ENCODE results near the gene TCEAL5.
"Not testable (repeated sequence)": the region's sequence is repeated elsewhere in the genome, so short reads cannot be mapped to it uniquely, and the experiment has no call there.

TCEAL5 gene, protein sequence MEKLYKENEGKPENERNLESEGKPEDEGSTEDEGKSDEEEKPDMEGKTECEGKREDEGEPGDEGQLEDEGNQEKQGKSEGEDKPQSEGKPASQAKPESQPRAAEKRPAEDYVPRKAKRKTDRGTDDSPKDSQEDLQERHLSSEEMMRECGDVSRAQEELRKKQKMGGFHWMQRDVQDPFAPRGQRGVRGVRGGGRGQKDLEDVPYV

DNA sequence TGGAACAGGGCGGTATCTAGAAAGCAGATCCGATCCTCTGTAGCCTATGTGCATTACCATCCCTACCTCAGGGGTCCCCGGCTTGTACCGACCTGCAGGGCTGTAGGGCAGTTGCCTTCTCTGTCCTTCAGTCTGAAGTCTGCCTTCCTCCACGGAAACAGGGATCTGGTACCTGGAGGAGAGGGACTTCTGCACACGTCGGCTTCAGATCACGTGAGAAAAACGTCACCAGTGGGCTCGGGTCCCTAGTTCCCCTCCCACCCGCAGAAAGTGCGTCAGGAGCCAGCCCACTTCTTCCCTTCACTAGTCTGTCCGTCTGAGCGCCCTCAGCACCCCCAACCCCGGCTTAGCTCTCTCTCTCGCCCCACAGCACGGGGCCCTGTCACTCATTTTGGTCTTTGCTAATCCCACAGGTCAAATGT is at the start of gene TCEAL5:
Gene TCEAL5 (minus strand): TSS at position 170 of the 422 bp plus-strand sequence. CDS start 2,187 bp downstream, outside the sequence.
- no peak for DNase-seq

DNA sequence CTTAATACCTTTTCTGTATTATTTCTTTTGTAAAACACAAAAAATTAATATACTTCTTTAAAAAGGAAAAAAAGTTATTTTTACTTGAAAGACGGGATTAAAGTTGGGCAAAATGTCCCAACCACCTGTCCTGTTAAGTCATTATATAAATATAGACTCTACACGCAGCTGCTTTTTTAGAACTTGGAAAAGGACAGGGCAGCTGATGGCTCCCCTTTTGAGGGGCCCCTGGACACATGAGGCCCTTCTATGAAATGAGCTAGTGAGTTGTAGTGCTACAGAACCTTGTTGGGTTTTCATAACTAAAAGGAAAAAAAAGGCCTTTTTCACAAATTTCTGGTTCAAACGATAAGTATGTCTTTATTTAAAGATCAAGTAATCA is 34.8 kb upstream of the TCEAL5 start:
- DNase-seq = no peak

DNA sequence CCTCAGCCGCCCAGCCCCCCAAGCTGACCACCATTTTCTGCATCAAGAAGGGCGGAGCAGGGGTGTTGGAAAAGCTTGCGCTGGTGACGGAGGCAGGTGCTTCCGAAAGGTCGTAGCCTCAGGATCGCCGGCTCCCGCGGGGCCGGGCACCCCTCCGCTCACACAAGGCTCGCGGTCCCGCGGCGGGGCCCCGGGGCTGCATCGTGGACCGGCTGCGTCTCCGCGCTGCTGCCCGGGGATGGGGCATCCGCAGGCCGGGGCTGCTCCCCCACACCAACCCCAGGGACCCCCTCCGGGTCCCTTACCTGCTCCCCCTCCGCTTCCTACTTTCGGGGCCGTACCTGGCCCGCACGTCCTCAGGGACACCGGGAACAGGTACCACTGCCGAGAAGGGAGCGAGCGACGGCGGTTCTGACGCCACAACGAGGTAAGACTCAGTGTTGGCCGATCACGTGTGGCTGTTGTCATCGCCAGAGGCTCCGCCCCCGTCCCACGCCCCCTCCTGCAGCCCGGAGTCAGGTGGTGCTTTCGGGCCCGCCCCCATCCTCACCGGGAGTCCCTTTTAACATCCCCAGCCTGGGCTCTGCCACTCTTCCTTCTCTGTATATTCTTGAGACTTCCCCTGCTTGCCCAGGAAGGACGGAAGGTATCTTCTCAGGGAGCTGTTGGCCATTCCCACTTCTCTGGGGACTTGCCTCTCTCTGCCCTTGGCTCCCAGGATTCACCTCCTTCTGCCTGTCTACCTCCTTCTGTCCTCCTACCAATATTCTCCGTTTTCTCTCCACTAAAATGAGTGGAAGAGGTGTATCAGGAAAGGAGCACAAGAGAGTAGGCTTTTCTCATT is 34.2 kb upstream of the TCEAL5 start, which contains the start of gene BEX2:
Gene BEX2 (minus strand): TSS at position 436 of the 844 bp plus-strand sequence. CDS start 1,014 bp downstream, outside the sequence.
- peak; percentile 87 for DNase-seq

DNA sequence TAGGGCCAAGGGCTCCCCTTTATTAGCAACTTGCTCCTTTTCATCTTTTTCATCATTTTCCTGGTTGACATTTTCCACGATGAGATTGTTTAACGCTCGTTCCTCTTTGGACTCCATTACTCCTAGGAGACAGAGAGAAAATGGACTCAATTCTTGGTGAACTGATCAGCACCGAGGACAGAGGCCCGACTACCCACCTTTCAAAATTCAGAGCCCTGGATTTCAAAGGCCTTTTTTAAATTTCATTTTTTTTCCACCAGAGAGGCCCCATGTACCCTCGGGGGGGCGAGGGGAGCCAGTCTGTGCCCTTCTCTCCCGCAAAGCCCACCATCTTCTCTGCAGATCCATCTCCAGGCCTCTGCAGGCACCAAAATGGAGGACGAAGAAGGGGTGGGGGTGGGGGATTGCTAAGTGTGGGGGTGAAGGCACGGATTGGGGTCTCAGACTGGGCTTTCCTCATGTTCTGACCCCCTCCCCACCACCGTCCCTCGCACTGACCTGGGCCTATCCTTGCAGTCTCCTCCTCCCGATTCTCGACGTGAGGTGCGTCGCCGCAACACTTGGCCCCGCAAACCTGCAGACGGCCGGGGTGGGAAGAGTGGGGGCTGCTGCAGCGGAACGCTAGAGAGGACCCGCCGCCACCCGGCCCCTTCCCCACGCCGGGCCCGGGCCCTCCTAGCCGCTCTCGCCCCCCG is 33.5 kb upstream of the TCEAL5 start:
- DNase-seq = no peak

DNA sequence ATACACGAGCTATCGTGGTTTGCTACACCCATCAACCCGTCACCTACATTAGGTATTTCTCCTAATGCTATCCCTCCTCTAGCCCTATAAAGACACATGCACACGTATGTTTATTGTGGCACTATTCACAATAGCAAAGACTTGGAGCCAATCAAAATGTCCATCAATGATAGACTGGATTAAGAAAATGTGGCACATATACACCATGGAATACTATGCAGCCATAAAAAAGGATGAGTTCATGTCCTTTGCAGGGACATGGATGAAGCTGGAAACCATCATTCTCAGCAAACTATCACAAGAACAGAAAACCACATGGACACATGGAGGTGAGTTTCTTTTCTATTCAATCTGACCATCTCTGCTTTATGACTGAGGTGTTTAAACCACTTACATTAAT is 29.1 kb upstream of the TCEAL5 start:
- not testable (repeated sequence) for DNase-seq

DNA sequence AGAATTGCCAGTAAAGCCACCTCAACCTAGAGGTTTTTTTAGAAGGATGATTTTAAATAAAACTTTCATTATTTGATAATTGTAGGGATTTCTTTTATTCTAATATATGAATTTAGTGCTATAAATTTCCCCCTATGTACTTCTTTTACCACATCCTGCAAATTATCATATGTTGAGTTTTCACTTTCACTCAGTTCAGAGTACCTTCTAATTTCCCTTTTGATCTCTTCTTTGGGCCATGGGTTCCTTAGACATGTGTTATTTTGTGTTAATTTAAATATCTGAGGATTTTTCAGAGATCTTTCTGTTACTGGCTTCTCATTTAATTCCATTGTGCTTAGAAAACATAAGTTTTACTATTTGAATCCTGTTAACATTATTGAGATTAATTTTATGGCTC is 28.2 kb upstream of the TCEAL5 start:
- no peak for DNase-seq

DNA sequence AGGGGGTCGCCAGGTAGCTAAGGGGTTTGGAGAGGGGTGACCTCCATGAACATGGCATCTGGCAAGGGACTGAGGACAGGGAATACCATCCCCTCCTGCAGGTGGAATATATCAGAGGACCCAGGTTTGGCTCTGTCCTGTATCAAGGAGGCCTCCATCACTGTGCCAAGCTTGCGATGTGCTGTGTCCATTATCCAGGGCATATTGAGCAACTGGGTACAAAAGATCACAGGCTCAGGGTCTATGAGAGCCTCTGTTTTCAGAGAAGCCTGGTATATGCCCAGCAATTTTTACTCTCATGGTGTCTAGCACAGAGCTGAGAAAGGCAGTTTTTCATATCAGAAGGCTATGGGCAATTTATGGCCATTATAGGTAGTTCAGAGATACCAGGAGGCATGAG is 16.6 kb upstream of the TCEAL5 start:
- no peak for DNase-seq

DNA sequence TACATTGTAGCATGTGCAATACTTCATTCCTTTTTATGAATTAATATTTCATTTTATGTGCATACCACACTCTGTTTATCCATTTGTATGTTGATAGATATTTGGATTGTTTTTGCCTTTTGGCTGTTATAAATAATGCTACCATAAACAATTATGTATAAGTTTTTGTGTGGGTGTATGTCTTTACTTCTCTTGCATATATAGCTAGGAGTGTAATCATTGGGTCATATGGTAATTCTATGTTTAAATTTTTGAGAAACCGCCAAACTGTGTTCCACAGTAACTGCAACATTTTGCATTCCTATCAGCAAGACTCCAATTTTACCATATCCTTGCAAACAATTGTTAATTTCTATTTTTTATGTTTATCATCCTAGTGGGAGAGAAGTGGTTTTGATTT is 3.1 kb upstream of the TCEAL5 start:
- no peak for DNase-seq

DNA sequence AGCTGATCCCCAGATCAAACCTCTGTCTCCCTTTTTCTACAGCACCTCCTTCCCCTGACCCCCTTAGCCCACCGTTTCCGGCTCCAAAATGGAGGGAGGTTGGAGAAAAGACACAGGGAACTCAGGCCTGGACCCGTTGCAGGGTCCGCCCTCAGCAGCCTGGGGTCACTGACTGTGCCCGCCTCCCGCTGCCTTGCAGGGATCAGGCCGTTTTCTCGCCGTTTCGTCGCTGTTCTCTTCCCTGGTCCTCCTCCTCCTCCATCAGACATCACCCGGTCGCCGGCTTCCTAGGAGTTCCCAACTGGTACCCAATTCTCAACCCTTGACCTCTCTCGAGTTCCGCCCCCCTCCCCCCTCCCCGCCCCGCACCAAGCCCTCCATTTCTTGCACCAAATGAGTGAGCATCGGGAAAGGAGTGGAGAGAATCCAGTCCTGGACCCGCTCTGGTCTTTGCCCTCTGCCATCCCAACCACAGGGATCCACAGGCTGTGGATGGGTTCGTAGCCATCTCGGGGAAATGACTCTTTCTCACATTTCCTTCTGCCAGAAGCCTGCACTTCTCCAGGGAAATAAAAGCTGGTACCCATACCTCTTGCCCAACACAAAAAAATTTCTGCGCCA is 493 bp downstream of the TCEAL5 start:
- DNase-seq = no peak

DNA sequence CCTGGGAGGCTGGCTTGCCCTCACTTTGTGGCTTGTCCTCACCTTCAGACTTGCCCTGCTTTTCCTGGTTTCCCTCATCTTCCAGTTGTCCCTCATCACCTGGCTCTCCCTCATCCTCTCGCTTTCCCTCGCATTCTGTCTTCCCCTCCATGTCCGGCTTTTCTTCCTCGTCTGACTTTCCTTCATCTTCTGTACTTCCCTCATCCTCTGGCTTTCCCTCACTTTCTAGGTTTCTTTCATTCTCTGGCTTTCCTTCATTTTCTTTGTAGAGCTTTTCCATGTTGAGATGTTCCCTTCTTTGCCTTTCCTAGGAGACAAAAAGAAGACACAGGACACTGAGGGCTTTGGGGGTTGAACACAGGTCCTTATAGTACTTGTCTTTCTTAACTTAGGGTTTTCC is 2.3 kb downstream of the TCEAL5 start:
- no peak for DNase-seq

DNA sequence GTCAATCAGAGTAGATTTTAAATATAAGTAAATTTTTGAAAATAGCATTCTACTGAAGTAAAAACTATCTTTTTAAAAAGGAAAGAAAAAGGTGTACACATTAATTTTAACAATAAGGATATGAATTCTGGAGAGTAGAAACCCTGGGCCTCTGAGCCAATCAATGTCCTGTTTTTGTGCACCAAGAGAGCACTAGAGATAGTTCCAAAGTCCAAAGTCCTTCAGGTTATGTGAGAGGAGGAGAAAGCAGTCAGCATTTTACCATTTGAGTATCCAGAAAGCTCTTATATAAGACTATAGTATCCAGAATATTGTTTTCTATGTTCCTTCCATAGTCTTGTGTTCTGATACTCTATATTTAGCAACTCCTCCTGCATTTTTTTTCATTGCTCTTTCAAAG is 18.3 kb downstream of the TCEAL5 start:
- no peak for DNase-seq

DNA sequence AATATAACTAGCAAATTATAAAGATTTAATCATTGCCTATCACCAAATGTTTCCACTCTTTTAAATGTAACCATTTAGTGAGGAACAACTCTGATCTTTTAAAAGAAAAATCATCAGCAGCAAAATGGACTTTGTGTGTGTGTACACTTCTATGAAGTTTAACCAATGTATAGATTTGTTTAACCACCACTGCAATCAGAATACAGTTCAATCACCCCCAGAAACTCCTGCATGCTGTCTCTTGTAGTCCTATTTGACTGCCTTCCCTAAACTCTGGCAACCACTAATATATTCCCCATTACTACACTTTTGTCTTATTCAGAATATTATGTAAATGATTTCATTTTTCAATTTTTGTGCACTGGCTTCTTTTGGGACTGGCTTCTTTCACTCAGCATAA is 19.9 kb downstream of the TCEAL5 start:
- no peak for DNase-seq

DNA sequence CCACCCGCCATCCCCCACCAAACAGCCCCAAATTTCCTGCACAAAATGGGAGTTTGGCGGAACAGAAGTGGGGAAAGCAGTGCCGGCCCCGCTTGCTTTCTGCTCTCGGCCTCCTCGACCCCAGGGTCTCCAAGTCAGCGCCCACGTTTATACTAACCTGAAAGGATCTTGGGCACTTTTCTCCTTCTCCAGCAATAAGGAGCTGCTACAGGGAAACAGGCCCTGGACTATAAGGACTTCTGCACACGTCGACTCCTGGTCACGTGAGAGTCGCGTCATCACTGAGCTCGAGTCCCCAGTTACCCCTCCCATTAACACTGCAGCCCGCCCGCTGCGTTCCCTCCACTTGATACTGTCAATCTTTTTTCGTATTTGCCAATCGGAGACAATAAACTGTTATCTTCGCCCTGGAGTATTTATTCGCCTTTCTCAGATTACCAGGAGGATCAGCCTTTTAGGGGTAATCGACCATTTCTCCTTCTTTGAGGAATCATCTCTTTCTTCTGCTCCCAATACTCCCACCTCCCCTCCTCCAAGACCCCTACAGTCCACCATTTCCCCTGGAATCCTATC is 21.5 kb downstream of the TCEAL5 start, which contains the start of gene TCEAL8:
Gene TCEAL8 (minus strand): TSS at position 235 of the 573 bp plus-strand sequence. CDS start 1,176 bp downstream, outside the sequence.
- DNase-seq = peak; percentile 66

DNA sequence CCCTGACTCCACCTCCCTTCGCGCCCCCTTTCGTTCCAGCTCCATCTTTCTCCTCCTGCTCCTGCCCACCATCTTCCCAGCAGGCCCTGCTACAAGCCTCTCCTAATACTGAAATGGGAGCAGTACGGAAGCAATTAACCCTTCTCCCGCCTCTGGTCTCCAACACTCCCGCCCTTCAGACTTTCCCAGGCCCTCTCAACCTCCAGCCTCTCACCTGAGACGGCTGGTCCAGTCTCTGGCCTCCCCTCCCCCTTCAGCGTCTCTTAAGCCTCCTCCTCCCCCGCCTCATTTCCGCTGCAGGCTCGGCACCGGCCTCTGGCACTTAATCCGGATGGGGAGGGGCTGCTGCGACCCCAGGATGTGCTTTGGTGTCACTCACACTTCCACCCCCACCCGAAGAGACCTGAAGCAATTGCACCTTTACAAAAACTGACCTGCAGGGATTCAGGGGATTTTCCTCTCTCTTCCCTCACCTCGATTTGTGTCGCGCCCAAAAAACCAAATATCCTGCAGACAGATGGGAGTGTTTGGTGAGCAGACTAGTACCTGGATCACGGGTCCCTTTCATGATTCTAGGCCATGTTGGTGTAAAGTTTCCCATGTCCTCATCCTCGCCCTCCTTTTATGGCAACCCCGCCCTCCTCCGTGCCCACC is 22.3 kb downstream of the TCEAL5 start:
- DNase-seq = peak; percentile 43

DNA sequence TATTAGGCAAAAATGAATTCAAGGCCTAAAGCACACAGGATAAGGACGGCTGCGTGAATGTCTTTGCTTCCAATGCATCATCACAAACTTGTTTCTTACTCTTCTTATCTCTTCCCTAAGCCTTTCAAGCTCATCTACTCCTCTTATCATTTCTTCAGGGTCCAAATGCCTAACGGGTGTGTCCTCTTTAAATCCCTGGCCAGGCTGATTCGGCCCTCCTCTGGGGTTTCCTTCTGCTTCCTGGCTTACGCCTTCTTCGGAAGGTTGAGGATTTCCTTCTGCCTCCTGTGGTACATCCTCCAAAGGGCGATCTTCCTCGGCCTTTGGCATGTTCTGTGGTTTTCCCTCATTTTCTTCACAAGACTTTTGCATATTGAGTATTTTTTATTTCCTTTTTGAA is 22.9 kb downstream of the TCEAL5 start:
- DNase-seq = no peak

DNA sequence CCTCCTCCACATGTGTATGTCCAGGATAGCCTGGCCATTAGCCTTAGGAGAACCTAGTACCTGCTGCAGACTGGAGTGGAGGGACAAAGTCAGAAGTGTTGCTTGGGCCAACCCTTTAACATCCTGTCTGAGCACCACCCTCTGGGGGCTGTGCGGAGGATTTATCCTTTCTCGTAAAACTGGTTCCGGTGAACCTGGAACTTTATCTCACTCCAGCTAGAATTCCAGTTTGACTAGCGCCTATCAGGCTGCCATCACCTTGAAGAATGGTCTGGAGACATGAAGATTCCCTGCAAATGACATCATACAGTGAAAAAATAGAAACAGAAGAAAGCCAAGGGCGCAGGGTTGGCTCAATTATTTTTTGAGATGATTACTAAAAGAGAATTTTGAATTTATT is 25.6 kb downstream of the TCEAL5 start:
- DNase-seq = no peak

DNA sequence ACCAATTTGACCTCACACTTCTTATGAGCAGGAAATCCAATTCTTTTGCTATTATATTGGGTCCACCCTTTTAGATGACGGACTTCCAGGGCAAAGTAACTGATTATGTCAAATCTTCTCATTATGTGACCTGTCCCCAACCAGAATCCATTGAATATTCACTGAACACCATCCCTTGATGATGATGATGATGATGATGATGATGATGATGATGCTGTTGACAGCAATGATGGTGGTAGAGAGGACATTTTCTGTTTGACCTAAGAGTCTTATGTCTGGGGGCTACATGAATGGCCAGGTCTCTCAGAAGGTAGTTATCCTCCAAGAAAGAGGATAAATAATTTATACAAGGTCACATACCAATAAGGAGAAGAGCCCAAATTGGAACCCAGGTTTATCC is 26.7 kb downstream of the TCEAL5 start:
- no peak for DNase-seq

DNA sequence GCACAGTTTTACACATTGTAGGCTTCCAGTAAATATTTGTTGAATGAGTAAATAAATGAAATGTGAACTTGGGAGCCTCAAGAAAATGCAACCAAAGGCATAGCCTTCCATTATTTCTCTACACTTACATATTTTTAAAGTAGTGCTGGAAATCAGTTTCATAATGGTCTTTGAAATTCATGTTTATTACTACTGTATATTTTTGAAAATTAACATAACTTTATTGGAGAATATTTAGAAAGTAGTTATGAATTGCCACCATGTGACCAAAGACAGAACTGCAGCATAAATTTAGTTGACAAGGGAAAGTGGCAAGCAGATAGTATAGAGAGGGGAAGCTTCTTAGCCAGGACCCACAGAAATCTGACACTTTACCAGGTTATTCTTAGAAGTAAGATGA is 28.0 kb downstream of the TCEAL5 start:
- peak; percentile 43 for DNase-seq

DNA sequence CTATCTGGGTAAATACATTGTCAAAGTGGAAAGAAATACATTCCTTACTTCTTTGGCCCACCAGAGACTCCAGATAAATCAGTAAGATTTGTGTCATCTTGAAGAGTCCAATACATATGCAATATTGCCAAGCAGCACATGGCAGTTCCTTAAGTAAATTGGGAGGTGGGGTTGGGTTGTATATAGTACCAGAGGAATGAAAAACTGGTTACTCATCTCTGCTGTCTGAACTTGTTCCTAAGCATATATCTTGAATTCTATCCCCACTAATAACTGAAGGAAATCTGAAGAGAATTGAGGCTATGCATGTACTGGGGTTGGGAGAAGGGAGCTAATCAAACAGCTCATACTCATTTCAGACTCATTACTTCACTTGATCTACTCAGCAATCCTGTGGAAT is 36.4 kb downstream of the TCEAL5 start:
- no peak for DNase-seq

DNA sequence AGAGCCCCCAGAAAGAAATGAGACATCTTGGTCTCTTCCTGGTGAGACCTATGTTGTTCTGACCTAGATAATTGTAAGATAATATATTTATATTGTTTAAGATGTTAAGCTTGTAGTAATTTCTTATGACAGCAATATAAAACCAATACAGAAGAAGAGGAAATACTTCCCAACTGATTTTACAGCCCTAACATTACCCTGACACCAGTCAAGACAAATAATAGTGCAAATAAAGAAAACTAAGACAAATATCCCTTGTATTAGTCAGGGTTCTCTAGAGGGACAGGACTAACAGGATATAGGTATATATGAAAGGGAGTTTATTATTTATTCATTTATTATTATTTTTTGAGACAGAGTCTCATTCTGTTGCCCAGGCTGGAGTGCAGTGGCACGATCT is 40.3 kb downstream of the TCEAL5 start:
- no peak for DNase-seq

DNA sequence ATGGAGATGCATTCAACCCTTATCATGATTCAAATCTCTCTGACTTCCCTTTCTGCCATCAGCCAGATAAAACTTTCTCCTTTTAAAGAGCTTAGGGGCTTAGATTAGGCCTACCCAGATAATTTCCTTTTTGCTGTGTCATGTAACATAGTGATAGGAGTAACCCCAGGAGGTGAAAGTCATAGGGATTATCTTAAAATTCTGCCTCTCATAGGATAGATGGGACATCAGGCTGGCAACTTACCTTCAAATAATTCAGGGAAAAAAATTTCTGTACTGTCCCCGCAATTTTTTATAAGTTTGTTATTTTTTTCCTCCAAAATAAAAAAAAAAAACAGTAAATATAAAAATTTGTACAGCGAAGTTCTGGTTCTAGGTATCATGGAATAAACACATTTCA is 40.9 kb downstream of the TCEAL5 start:
- not testable (repeated sequence) for DNase-seq

DNA sequence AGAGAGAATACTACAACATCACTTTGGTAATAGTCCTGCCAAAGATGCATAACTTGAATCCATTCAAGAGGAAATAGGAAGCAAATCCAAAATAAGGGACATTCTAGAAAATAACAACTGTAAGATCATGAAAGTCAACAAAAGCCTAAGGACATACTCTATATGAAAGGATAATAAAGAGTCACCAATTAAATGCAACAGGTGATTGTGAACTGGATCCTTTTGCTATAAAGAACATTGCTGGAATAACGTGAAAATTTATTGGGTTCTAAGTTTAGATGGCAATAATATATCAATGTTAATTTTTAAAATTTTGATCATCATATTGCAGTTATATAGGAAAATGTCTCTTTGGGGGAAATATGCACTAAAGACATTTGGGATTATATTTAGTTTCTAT is 41.7 kb downstream of the TCEAL5 start:
- no peak for DNase-seq
